Stimulated activated CD8-positive, alpha-beta memory T cell treated with anti-CD3 and anti-CD28 coated beads, Interleukin-15, amount 100 ng/mL, for 24 hours (primary cell): ENCODE measurements around the gene NPLOC4.
"Not testable (repeated sequence)": the region's sequence is repeated elsewhere in the genome, so short reads cannot be mapped to it uniquely, and the experiment has no call there.

Experiments used
- DNase-seq: peaks from one replicate; pipeline ENCODE4 v3.0.0-alpha.2; 2020; ENCODE audit warnings: low read depth

The NPLOC4 gene

DNA sequence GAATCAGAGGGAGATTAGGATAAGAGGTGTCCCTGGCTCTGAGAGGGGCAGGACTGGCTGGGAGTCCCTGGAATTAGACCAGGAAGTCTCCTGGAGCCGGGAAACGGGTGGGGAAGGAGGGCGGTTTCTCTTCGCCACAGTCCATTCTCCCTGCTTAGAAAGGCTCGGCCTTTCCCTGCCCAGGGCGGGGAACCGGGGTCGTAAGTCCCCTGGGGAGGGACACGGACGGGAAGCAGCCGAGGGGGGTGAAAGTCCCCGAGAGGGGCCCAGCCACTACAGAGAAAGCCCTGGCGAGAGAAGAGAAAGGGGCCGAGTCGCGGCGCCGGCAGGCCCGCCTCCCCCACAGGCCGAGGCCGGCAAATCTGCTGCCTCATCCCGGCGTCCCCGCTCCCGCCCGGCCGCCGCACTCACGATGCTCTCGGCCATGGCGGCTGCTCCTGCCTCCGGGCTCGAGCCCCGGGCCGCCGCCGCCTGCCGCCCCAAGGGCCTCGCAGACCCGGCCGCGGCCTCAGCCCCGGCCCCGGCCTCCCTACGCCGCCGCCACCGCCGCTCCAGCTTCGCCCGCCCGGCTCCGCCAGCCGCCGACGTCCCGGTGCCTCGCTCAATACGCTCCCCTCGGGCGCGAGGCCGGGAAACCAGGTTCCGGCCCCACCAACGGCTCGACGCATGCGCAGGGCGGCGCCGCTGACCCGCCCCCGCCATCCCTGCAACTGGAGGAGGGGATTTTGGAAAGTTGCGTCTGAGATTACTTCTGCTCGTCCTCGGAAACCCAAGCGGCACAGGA is at the start of gene NPLOC4, which contains the start of gene TSPAN10:
NPLOC4 (minus strand) TSS at position 608 of the 784 bp plus-strand sequence; CDS start at position 426, 182 bp downstream.
TSPAN10 (plus strand) TSS at position 692 of the 784 bp plus-strand sequence. CDS start 5,217 bp downstream, outside the sequence.
- peak; percentile 86 for DNase-seq

GRCh38 chr17:81686614-81687013 is 49.7 kb upstream of the NPLOC4 start:
- no peak for DNase-seq

DNA sequence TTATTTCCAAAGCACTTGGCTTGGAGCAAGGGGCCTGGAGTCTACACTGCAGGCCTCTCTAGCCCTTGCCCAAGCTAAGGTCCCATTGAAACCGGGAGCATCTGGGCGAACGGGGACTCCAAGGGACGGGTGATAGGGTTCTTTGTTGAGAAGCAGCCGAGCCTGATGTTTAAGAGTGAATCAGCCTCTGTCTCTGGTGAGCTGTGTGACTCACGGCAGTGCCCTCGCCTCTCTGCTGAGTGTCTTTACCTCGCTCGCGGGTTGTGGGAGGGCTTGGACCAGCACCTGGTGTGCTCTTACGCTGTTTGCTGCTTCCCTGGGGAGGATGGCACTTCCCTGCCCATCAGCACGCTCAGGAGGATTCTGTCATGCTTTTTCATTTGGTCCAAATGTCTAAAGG is 48.2 kb upstream of the NPLOC4 start:
- DNase-seq: no peak

- no peak for DNase-seq
Observed at GRCh38 chr17:81684442-81684911, 47.6 kb upstream of the NPLOC4 start.

- peak; percentile 94 for DNase-seq
Observed at GRCh38 chr17:81683584-81684441, 46.9 kb upstream of the NPLOC4 start, which contains the start of the genes ARL16 and HGS. Gene ARL16, minus strand, starts transcription at chr17:81683797. Its CDS starts 44 bp downstream, at chr17:81683753. Gene HGS, plus strand, starts transcription at chr17:81684011. Its CDS starts 56 bp downstream, at chr17:81684067.

DNA sequence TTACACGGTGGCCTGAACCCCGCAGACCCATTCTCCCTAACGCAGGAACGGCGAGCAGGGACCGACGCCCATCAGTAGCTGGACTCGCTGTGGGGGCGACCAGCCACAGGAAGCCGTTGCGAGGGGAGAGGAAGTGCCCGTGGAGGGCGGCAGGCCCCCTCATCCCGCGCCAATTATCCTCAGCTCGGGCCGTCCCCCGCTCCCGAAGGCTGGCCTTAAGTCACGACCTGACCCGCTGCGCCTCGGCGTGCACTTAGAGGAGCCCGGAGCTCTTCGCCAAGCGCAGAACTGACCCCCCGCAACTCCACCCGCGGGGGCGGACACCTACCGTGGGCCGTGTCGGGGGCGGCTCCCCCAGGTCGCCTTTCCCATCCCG is 46.3 kb upstream of the NPLOC4 start:
- no peak for DNase-seq

DNA sequence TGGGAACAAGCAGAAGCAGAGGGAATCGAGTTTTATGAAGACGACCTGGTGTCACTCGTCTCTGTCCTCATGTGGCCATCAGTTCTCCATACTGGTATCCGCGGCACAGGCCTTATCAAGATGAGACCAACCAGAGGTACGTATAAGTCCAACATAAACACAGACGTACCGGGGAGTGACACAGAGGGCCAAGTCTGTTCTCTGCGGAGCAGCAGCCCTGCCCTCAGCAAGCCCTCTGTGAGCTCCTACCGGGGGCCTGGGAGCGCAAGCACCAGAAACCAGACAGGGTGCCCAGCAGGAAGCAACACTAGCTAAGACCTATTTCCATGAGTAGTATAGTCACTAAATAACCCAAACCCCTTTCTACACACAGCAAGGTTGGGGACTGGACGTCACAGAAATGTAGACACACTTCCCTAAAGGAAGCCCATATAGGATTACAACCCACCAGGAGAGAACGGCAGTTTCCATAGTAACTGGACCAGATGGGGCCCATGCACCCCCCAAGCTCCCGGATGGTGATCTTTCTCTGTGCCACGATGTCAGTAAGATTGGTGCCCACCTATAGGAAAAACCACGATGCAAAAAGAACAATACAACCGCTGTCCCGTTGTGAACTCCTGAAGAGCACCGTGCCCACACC is 45.8 kb upstream of the NPLOC4 start:
- no peak for DNase-seq

DNA sequence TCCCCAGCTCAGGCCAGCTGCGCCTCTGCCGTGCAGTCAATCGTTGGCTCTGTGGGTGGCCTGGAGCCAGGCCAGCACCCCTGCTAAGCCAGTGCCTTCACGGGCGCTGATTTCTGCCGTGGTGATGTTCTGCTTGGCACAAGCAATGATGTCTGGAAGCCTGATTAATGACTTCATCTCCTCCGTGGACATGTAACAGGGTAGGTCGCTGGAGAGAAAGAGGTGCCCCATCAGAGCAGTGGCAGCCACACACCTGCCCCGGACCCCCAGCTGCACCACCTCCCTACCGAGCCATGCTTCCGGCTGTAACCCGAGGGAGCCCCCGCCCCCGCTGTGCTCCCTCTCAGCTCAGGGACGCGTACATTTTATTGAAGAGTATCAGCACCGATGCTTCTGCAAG is 44.8 kb upstream of the NPLOC4 start:
- DNase-seq: no peak

DNA sequence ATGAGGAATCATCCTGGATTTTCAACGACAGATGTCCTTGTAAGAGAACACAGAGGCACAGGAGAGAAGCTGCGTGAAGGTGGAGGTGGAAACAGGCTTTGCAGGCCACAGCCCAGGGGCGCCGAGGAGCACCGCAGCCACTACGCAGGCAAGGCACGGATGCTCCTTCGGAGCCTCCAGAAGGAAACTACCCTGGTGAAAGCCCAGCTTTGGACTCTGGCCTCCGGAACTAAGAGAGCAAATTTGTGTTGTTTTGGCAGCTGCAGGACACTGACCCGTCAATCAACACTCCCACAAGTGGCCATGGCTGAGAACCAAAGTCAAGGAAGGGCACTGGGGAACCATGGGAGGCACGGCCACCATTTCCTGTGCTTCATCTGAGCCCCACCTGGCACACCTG is 43.2 kb upstream of the NPLOC4 start:
- no peak for DNase-seq

DNA sequence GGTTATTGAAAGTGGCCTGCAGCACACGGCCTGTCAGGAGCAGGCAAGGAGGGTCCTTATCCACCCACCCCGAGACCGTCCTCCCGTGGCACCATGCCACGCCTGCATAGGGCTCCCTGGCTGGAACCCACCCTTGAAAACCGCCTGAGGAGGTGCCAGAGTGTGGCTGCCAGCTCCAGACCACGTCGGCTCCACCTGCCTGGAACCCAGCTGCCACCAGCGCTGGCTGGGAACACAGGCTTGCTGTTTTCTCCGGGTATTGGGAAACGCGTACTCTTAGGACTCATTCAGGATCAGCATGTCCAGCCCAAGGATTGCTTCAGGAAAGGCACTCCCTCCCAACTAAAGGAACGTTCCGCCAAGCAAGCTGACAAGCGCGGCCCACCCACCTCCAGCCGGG is 40.0 kb upstream of the NPLOC4 start:
- no peak for DNase-seq

DNA sequence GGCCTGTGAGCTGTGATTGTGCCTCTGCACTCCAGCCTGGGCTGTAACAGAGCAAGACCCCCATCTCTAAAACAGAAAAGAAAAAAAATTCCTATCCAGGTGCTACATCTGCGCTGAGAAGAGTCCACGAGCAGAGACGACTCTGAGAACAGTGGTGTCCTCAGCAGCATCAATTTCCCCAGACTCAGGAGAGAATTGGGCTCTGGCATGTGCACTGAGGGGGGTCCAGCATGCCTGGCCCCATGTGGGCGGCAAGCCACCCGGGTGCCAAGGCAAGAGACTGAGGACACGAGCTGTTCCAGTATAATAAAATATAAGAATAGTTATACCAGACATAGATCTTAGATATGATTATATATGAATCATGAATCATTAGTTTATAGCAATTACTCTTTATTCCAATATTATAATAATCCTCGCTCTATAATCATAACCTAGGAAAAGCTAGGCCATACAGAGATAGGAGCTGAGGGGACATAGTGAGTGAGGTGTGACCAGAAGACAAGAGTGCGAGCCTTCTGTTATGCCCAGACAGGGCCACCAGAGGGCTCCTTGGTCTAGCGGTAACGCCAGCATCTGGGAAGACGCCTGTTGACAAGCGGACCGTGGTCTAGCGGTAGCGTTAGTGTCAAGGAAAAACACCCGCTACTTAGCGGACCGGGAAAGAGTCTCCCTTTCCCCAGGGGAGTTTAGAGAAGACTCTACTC is 38.8 kb upstream of the NPLOC4 start:
- DNase-seq: not testable (repeated sequence)

DNA sequence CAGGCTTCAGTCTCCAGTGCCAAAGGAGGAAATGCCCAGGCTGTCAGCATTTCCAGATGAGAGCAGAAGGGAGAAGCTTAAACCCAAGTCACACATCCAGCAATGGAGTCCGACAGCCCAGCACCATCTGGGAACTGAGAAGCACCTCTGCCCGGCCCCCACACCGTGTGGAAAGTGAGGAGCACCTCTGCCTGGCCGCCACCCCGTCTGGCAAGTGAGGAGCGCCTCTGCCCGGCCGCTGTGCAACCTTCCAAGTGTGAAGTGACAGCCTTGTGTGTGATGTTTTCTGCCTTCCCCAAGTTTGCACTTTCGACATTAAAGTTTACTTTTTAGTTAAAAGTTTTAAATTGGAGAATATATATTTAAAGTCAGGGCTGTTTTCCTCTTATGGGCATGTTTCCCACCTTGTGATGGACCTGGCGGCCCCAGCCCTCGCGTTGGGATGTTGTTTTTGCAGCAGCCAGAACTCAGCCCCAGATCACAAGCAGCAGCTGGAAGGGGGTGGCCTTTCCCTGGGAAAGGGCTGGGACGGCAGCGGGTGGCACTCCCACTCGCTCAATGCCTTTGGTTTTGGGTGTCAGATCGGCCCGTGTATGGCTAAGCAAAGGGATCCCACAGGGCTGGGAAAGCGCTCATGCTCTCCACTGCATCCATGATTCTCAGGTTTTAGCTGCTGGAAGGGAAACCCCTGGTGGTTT is 36.8 kb upstream of the NPLOC4 start:
- no peak for DNase-seq

DNA sequence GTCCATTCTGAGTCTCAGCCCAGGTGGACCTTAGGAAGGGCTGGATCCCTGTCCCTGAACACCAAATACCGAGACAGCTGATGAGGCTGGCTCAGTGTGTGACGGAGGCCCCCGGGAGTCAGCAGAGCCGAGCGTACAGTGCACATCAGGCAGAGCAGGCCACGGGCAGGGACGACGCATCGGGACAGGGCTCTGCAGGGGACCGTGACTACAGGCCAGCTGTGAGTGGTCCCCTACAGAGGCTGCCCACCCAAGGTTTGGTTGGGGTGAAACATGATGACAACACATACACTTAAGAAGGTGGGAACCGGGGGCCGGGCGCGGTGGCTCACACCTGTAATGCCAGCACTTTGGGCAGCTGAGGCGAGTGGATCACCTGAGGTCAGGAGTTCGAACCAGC is 36.0 kb upstream of the NPLOC4 start:
- no peak for DNase-seq

- DNase-seq: no peak
Observed at GRCh38 chr17:81672504-81672903, 35.6 kb upstream of the NPLOC4 start.

GRCh38 chr17:81667754-81668153 is 30.8 kb upstream of the NPLOC4 start:
- no peak for DNase-seq

DNA sequence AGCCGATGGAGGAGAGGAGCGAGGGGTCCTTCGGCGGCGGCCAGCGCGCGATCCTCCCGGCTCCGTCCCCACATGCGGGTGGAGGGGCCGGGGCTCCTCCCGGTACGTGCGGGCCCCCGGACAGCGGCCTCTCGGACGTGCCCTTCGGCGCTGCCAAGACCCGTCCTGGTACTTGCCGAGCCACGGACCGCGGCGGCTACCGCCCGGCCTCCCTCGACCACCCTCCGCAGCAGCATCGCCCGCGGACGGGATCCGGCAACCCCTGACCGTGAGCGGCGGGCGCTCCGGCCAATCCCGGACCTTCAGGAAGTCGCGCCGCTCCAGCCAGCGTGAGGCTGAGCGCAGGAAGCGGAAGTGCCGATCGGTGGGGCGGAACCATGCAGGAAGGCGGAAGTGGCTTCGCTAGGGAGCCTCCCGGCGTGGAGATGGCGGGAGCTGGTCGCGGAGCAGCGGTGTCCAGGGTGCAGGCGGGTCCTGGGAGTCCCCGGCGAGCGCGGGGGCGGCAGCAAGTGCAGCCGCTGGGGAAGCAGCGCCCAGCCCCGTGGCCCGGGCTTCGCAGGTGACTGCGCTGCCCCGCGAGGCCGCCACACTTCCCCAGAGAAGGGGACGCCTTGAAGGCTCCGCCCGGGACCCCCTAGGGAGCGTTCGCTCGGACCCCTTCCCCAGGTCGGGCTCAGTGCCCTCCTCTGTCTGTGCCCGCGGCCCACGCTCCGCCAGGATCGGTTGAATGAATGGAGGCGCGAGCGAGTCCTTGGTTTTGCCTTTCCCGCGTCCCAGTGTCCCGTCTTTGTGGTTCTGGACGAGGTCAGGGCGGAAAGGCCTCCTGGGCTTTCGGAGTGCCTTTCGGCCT is 29.7 kb upstream of the NPLOC4 start, which contains the start of the genes CCDC137 and OXLD1:
CCDC137 (plus strand) TSS at position 396 of the 850 bp plus-strand sequence; CDS start at position 426, 30 bp downstream.
OXLD1 (minus strand) TSS at position 264 of the 850 bp plus-strand sequence; CDS start at position 236, 28 bp downstream.
- DNase-seq: peak; percentile 79

- DNase-seq: no peak
Observed at GRCh38 chr17:81666092-81666341, 29.1 kb upstream of the NPLOC4 start.

- DNase-seq: no peak
Observed at GRCh38 chr17:81665205-81666091, 28.5 kb upstream of the NPLOC4 start.

- DNase-seq: no peak
Observed at GRCh38 chr17:81664051-81664470, 27.1 kb upstream of the NPLOC4 start.
